Hippocampal formation (tissue), 2 donors: ENCODE data around the gene SSR1.
A peak's percentile ranks its signal among the peaks of the same experiment; 100 is the strongest.
"Not testable (repeated sequence)": the region's sequence is repeated elsewhere in the genome, so short reads cannot be mapped to it uniquely, and the experiment has no call there.

Experiments used
- DNase-seq, 2 donors: peaks; one replicate each; lab custom pipeline; 2025; lab: John Stamatoyannopoulos, UW

Gene SSR1

DNA sequence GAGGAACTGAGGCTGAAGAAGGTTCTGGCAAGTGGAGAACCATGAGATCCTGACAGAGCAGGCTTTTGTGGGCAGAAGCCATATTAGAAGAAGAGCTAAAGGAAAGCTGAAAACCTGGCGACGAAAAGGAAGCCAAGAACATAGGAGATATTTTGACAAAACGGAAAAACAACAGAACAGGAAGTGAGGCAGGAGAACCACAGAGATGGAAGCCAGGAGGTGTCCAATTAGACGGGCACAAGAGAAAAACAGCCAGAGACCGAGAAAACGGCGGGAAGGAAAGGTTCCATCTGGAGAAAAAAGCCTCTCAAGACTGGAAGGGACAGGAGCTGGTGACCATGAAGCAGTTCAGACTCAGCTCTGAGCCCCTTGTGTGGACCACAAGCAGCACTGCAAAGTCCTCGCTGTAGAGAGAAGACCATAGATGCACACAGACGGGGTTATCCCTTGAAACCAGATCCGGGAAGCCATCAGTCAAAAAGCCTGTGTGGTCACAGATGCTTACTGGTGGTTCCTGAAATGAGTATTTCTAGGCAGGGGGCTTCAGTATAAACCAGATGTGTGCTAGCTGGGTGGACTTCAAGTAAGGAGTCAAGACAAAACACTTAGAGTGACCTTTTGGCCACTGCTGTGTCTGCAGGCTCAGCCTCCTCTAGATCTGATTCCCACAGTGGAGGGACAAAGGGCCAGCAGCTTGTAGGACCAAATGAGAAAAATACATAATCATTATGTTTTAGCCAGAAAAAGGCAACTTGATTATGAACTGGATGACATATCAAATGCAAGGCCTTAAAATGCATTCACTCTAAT lies 30.7 kb downstream of the SSR1 start:
- no peak for DNase-seq

DNA sequence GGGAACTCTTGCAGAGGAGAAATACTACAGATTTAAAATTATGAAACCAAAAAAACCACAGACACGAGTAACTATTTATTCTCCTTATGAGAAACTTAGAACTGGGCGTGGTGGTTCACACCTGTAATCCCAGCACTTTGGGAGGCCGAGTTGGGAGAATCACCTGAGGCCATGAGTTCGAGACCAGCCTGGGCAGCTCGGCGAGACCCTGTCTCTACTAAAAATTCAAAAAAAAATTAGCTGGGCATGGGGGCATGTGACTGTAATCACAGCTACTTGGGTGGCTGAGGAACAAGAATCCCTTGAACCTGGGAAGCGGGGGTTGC lies 36.8 kb downstream of the SSR1 start:
- DNase-seq: no peak

DNA sequence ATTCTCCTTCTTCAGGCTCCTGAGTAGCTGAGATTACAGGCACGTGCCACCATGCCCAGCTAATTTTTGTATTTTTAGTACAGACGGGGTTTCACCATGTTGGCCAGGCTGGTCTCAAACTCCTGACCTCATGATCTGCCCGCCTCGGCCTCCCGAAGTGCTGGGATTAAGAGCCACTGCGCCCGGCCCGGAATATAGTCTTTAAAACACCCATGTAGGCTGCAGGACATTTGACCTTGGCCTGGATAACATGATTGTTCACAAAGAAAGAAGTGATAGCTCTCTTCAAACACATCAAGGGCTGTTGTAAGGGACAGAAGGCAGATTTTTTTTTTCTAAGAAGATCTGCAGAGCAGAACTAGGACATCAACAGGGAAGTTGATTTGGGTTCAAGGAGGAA lies 38.5 kb downstream of the SSR1 start:
- DNase-seq: not testable (repeated sequence)

DNA sequence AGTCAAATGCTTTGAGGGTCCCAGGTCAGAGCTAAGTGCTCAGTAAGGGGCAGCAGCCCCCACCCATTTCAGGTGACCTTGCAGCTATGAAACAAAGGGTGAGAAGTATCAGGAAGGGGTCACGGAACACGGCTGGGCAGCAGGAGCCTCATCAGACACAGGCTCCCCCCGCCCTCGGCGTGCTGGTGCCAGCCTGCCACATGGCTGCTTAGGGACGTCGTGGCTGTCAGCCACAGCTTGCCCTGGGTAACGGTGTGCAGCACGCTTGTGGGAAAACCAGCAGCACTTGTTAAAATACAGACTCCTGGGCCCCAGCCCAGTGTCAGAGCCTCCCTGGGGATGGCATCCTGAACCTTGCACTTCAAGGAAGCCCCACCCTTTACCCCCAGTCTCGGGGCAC lies 39.3 kb downstream of the SSR1 start:
- DNase-seq: no peak

DNA sequence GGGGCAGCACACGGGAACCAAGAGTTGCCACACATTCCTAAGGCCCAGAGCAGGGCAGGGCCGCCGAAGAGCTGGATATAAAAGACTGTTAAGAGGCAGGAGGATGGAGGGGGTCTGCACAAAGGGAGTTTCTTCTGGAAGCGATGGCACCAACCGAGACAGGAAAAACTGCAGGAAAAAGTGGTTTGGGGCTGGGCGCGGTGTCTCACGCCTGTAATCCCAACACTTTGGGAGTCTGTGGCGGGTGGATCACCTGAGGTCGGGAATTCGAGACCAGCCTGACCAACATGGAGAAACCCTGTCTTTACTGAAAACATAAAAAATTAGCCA lies 41.8 kb downstream of the SSR1 start:
- no peak for DNase-seq

DNA sequence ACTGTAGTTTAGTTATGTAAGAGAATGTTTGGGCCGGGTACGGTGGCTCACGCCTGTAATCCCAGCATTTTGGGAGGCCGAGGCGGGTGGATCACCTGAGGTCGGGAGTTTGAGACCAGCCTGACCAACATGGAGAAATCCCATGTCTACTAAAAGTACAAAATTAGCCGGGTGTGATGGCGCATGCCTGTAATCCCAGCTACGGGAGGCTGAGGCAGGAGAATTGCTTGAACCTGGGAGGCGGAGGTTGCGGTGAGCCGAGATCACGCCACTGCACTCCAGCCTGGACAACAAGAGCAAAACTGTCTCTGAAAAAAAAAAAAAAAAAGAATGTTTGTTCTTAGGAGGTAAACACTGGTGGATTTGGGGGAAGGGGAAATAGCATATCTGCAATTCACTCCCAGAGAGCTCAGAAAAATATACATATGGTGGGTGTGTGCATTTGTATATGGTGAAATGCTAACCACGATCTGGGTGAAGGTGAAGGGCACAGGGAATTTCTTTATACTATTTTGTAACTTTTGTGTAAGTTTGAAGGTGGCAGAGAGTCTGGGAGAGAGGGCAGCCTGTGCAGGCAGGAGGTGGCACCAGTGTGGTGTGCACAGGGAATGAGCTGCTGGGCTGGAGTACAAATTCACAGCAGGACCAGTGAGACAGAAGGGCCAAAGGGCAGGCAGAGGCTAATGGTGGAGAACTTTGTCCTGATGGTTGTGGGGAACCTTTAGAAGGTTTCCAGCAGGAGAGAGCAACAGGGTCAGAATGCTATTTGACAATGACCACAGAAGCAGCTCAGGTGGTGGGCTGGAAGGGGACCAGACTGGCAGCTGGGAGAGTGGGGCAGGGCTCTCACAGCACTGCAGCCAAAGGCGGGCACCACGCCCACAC lies 42.4 kb downstream of the SSR1 start:
- DNase-seq: no peak

DNA sequence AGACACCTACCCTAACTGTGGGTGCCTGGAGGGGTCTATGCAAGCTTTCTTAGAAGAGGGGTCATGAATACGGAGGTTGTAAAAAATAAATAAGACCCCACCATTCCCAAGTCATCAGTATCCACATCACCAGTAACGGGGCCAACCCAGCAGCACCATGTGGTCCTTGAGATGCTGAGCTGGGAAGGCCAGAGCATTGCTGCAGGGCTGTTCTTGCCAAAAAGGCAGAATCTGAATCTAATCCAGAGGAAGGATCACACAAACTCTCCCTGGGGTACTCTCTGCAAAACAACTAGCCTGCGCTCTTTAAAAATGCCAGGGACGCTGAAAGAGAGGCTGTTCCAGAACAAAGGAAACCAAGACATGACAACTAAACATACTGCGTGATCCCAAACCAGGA lies 43.2 kb downstream of the SSR1 start:
- DNase-seq: no peak

DNA sequence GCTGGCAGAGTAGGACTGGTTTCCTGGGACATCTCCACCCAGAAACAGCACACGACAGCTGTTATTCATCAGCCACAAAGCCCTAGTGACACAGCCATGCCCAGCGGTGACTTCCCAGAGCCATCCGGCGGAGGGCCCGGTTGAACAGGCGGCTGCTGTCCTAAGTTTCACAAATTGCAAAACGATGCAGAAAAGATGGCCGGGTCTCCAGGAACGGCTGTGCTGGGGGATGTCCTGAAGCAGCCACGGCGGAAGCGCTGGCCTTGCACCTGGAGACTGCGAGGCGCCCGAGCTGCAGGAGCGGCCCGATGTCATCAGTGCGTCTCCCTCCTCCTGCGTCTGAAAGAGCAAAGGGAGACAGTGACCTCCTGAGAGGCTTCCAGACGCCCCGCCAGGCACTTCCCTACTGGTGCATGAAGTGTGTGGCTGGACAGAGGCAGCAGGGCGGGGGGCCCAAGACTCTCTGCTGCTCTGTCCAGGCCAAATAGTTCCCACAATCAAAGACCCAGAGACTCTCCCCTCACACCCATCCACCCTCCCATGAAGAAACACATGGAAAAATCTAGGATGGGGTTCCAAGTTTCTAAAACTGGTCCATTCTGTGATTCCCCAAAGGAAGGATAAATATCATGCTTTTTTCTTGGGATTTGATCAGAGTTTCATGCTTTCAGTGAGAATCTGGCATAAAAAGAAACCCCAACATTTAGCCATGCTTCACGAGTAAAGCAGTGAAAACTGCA lies 44.0 kb downstream of the SSR1 start:
- DNase-seq: no peak

DNA sequence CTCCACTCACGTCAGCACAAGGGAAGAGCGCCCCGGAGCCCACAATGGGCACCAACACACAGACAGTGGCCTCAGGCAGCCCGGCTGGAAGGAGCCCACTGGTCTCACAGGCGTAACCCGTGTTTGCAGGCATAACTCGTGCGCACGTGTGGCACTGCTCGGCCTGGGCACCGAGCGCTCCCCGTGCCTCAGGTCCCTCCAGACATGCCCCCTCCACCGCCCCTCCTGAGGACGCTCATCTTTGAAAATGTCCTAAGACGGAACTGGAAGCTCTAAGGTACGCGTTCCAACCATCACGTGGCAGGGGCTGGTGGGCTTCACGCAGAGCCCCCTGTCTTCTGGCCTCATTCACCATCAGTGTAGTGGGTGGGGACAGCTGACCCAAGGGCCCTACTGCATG lies 44.6 kb downstream of the SSR1 start:
- DNase-seq: no peak

DNA sequence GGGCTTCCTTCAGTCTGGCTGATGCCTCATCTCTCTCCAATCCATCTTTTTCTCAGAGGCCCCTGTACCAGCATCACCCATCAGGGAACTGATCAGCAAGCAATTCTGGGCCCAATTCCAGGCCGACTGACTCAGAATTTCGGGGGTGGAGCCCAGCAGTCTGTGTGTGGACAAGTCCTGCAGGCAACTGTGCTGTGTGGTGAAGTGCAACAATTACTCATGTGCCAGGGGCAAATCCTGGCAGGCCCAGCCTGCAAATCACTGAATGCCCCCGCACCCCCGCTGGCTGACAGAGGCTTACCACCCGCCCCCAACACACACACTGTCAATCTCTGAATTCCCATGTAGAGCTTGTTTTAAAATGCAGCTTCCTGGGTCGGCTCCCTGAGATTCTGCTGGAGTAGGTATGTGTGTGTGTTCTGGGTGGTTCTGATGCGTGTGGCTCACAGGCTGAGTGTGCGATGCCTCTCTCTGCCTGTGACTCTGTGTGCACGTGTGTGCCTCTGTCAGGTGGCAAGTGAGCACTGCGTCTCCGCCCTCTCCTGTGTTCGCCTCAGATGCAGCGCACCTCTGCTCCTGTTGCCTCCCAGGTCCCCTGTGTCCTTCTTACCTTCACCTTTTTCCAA lies 45.4 kb downstream of the SSR1 start:
- peak; percentile 25 to 37 for DNase-seq

DNA sequence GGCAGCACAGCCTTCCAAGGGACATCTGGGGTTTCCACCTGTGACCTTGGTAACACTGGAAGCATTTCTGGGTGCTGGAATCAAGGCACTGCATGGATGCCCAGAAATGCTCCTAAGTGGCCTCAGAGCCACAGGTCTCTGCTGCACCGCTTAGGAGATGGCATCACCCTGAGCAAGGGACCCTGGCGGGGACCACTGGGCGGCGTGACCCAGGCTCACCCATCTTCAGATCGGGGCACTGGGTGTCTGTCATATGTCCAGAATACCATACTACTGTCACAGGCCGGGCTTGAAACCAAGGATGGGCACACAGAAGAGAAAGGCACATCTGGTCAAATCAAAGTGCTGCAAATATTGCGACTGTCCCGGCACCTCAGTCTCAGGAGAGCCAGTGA lies 45.9 kb downstream of the SSR1 start:
- DNase-seq: no peak

DNA sequence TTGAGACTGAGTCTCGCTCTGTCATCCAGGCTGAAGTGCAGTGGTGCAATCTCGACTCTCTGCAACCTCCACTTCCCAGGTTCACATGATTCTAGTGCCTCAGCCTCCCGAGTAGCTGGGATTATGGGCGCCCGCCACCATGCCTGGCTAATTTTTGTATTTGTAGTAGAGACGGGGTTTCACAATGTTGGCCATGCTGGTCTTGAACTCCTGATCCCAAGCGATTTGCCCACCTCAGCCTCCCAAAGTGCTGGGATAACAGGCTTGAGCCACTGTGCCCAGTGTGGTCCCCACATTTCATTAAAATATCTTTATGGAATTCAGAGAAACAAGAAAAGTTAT lies 47.6 kb downstream of the SSR1 start:
- DNase-seq: not testable (repeated sequence)

DNA sequence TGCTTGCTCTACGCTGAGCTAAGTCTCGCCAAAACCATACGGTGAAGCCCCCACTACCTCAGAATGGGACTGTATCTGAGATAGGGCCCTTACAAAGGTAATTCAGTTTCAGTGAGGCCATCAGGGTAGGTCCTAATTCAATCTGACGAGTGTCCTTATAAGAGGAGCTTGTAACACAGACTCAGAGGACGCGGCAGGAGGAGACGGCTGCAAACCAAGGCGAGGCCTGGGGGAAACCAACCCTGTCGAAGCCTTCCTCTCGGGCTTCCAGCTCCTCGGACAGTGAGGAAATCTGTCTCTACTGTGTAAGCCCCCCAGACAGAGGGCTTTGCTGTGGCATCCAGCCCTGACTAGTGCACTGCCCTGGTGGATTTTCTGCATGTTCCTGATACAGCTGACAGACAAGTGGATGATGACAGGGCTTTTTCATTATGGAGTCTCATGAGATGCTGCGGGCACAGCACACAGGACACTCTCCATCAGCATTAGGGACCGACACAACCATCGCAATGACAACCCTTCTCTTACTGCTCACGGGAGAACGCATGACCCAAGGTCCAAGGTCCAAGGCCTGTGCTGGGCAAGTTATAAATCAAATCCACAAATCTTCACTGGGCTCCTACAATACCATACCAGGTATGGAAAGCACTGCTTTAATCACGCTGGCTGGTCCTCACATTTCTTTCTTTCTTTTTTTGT lies 48.2 kb downstream of the SSR1 start:
- DNase-seq: no peak

DNA sequence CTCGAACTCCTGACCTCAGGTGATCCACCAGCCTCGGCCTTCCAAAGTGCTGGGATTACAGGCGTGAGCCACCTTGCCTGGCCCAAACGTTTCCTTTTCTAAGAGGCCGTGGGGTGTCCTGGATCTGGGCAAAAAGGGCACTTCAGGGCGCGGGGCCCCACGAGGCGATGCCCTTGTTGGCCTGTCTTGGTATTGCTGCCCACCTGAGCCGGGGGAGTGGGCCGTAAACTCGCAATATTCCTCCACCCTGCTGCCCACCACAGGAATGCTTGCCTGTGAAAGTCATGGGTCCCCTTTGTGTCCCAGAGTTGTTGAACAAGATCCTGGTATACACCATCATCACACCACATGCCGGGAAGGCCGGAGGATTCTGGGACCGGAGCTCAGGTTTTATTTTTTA lies 49.0 kb downstream of the SSR1 start:
- DNase-seq: no peak

DNA sequence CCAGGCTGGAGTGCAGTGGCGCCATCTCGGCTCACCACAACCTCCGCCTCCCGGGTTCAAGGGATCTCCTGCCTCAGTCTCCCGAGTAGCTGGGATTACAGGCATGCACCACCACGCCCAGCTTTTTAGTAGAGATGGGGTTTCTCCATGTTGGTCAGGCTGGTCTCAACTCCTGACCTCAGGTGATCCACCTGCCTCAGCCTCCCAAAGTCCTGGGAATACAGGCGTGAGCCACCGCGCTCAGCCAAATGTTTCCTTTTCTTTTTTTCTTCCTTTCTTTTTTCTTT lies 49.5 kb downstream of the SSR1 start:
- DNase-seq: not testable (repeated sequence)

DNA sequence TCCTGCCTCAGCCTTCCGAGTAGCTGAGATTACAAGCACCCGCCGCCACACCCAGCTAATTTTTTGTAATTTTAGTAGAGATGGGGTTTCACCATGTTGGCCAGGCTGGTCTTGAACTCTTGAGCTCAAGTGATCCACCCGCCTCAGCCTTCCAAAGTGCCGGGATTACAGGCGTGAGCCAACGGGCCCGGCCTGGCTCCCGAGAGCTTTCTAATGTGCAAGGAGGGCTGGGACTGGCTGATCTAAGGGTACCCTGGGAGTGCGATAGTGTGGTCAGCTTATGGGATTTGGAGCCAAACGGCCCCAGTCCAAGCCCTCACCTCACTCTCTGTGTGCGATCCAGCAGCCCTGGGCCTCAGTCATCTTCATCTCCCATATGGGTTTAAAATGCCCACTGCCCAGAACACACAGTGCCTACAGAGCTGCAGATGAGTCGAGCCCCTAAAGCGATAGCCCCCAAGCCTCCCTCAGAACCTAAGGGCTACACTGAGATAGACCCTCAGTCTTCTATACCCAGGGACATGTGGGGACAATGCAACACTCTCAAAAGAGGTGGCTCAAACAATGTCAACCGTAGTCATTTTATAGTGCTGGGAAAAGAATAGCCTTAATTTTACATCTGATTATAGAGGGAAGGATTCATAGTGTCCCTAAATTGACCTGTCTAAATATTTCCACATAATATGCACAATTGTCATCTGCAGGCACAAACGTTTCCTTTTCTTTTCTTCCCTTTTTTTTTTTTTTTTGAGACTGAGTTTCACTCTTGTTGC lies 50.1 kb downstream of the SSR1 start:
- no peak for DNase-seq

DNA sequence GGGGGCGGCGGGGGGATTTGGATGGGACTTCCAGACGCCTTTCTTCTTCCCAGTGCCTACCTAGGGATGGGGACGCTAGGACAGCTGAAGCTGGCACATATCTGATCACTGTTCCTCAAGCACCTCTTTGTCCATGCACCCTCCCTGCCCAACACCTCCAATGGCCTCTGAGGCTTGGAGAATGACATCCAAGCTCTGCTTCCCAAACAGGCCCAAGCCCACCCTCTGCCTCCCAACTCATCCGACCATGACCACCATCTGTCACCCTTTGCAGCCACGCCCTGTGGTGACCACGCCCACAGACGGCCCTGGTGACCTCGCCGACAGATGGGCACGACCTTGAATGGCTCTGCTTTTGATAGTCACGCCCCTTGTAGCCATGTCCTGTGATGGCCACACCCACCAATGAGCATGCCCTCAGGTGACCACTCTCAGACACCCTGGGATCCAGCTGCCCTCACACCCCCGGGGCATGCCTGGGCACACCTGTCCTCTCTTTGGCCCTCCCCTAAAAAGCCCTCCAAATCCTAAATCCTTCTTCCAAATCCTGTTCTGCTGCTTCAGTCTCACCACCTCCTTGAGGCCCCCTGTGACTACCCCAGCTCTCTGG lies 51.0 kb downstream of the SSR1 start:
- DNase-seq: no peak

DNA sequence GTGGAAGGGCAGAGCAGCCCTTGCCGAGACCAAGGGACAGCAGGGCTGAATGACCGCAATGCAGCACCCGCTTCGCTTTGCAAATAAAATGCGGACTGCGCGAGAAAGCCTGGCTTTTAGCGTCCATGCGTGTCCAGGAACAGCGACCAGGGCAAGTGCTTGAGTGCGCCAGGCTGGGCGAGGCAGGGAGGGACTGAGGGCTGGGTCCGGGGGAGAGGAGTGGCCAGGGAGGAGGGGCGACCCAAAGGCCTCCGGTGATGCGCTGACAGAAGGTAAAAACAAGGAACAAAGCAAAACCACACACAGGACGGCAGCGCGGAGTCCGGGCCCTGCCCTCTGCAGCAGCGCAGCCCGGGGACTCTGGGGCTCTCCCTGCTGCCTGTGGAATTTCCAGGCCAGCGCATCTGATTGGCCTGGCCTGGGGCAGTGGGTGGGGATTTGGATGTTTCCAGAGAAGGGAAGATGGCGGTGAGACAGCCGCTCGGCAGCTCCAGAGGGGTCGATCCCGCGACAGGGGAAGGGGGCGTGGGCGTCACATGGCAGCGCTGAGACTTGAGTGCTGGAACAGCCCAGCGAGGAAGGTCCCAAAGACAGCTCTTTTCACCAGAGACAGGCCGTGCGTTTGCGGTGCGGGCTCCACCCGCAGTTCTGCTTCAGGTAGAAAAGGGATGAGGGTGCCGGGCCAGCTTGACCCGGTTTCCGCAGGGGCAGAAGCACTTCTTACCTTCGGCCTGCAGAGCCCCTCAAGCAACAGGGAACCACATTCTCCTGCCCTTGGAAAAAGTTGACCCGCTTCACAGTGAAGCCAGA lies 51.8 kb downstream of the SSR1 start:
- DNase-seq: peak; percentile 69 to 80

DNA sequence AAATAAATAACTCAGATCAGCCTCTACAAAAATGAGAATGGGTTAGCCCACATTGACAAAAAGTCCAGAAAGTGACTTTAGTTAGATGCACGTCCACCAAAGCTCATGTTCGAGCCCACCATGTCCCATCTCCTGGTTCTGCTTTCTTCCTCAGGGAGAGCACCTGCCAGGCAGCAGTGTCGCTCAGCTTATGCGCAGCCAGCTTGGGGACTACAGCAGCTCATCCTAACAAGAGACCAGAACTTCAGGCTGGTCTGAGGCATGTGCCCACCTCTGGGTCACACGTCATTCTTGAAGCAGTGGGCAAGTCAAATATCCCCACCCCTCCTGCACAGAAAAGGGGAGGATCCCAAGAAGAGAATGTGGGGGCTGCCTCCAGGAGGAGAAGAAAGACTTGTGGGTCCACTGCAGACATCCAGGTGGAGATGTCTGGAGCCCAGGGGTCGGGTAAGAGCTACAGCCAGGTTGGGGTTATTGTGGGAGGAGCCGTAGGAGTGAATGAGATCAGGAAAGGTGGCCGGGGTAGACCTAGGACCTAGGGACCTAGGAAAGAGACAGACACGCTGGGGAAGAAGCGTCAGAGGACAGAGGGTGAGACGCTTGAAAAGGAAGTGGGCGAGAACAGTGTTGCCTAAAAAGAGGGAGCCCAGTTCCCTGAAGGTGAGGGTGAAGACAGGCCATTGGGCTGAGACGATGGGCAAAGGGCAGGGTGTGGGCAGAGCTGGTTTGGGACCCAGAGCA lies 52.5 kb downstream of the SSR1 start:
- DNase-seq: no peak
